HS-27A (cell line): ENCODE measurements around the gene TMEM234.

Experiments used
- DNase-seq: peaks from one replicate; pipeline ENCODE4 v3.0.0-alpha.2; 2012; ENCODE audit warnings: low read depth, missing footprints

The TMEM234 gene

GRCh38 chr1:32199717-32200072, 22.5 kb downstream of the TMEM234 start:
- DNase-seq = no peak

GRCh38 chr1:32199043-32199716, 23.0 kb downstream of the TMEM234 start:
- DNase-seq = no peak

GRCh38 chr1:32198237-32199042, 23.7 kb downstream of the TMEM234 start:
- DNase-seq = no peak

GRCh38 chr1:32197837-32198236, 24.3 kb downstream of the TMEM234 start:
- no peak for DNase-seq

GRCh38 chr1:32197074-32197473, 25.1 kb downstream of the TMEM234 start:
- DNase-seq = no peak

GRCh38 chr1:32195972-32196823, 26.0 kb downstream of the TMEM234 start:
- no peak for DNase-seq

- DNase-seq = no peak
Measured at GRCh38 chr1:32195531-32195930, 26.6 kb downstream of the TMEM234 start.

GRCh38 chr1:32194984-32195383, 27.2 kb downstream of the TMEM234 start:
- no peak for DNase-seq

GRCh38 chr1:32192220-32192948, 29.8 kb downstream of the TMEM234 start:
- no peak for DNase-seq

- no peak for DNase-seq
Measured at GRCh38 chr1:32187850-32188249, 34.3 kb downstream of the TMEM234 start.

- no peak for DNase-seq
Measured at GRCh38 chr1:32186491-32186890, 35.7 kb downstream of the TMEM234 start.

- DNase-seq = no peak
Measured at GRCh38 chr1:32186077-32186476, 36.1 kb downstream of the TMEM234 start.

- no peak for DNase-seq
Measured at GRCh38 chr1:32184650-32185049, 37.5 kb downstream of the TMEM234 start.

- DNase-seq = no peak
Measured at GRCh38 chr1:32182060-32182459, 40.1 kb downstream of the TMEM234 start.

- DNase-seq = no peak
Measured at GRCh38 chr1:32181563-32181962, 40.6 kb downstream of the TMEM234 start.

GRCh38 chr1:32181065-32181464, 41.1 kb downstream of the TMEM234 start:
- no peak for DNase-seq

GRCh38 chr1:32180186-32181060, 41.7 kb downstream of the TMEM234 start:
- DNase-seq = no peak

- peak; percentile 88 for DNase-seq
Measured at GRCh38 chr1:32179443-32180185, 42.5 kb downstream of the TMEM234 start, which contains the start of gene TXLNA. TSS of gene TXLNA (plus strand) at chr1:32179675. CDS start at chr1:32180346, 671 bp downstream.

GRCh38 chr1:32179193-32179442, 43.0 kb downstream of the TMEM234 start:
- no peak for DNase-seq

- DNase-seq = no peak
Measured at GRCh38 chr1:32178380-32179192, 43.6 kb downstream of the TMEM234 start.
